Mesenchymal stem cell (in vitro differentiated cells and primary cell): Measurements from ENCODE around the gene RTEL1.
A peak's percentile ranks its signal among the peaks of the same experiment; 100 is the strongest.
"Not testable (repeated sequence)": the region's sequence is repeated elsewhere in the genome, so short reads cannot be mapped to it uniquely, and the experiment has no call there.

Source experiments
- DNase-seq: peaks from one replicate; pipeline ENCODE4 v3.0.0-alpha.2; 2013
- H2AFZ ChIP-seq: one replicate; pipeline ENCODE4 v1.6.1; 2013; ENCODE audit warnings: low read depth, mild to moderate bottlenecking, control low read depth, inconsistent platforms, low read length, moderate library complexity
- H2AK5ac ChIP-seq: 2 replicates; pipeline ENCODE4 v1.6.1; 2013; ENCODE audit warnings: low read length, moderate library complexity, mild to moderate bottlenecking, inconsistent platforms; ENCODE audit not compliant: severe bottlenecking
- H2BK120ac ChIP-seq: one replicate; pipeline ENCODE4 v1.6.1; 2013; ENCODE audit warnings: low read depth, mild to moderate bottlenecking, inconsistent platforms, low read length, moderate library complexity
- H2BK12ac ChIP-seq, 2 experiments: one replicate each; pipeline ENCODE4 v1.6.1; 2013; ENCODE audit warnings: inconsistent platforms in 2 of 2, low read length in 2 of 2, mild to moderate bottlenecking in 2 of 2, moderate library complexity in 2 of 2, control low read depth in 1 of 2
- H2BK15ac ChIP-seq: one replicate; pipeline ENCODE4 v1.6.1; 2013; ENCODE audit warnings: mild to moderate bottlenecking, low read depth, inconsistent platforms; ENCODE audit not compliant: poor library complexity, severe bottlenecking
- H2BK5ac ChIP-seq: 2 replicates; pipeline ENCODE4 v1.6.1; 2013; ENCODE audit warnings: low read depth, mild to moderate bottlenecking, low read length, control low read depth, inconsistent platforms; ENCODE audit not compliant: poor library complexity, severe bottlenecking
- H3K14ac ChIP-seq, 2 experiments: one replicate each; pipeline ENCODE4 v1.6.1; 2013; ENCODE audit warnings: inconsistent platforms in 2 of 2, low read length in 2 of 2, control low read depth in 1 of 2, mild to moderate bottlenecking in 1 of 2, moderate library complexity in 1 of 2
- H3K18ac ChIP-seq, 2 experiments: one replicate each; pipeline ENCODE4 v1.6.1; 2013; ENCODE audit warnings: inconsistent platforms in 2 of 2, low read length in 2 of 2, control low read depth in 1 of 2, low read depth in 1 of 2, mild to moderate bottlenecking in 1 of 2
- H3K23ac ChIP-seq, 2 experiments: one replicate each; pipeline ENCODE4 v1.6.1; 2013; ENCODE audit warnings: inconsistent platforms in 2 of 2, low read length in 2 of 2, mild to moderate bottlenecking in 2 of 2, moderate library complexity in 2 of 2, control low read depth in 1 of 2
- H3K27ac ChIP-seq: 2 replicates; pipeline ENCODE4 v1.5.1; 2013; ENCODE audit warnings: mild to moderate bottlenecking, moderate library complexity, low read length, control low read depth, inconsistent platforms; ENCODE audit not compliant: poor library complexity, severe bottlenecking
- H3K27me3 ChIP-seq, 2 experiments: 2 replicates each; pipeline versions ENCODE4 v1.6.1 to v1.7.0; 2013; ENCODE audit warnings: low read length in 2 of 2, mild to moderate bottlenecking in 2 of 2, moderate library complexity in 2 of 2, control low read depth in 1 of 2, inconsistent platforms in 1 of 2; ENCODE audit not compliant: control insufficient read depth in 1 of 2, insufficient read depth in 1 of 2
- H3K36me3 ChIP-seq, 2 experiments: 2 replicates each; pipeline versions ENCODE4 v1.6.1 to v1.7.0; 2013; ENCODE audit warnings: low read length in 2 of 2, control low read depth in 1 of 2, inconsistent platforms in 1 of 2, low read depth in 1 of 2, mild to moderate bottlenecking in 1 of 2; ENCODE audit not compliant: insufficient read depth in 2 of 2, control insufficient read depth in 1 of 2
- H3K4ac ChIP-seq, 2 experiments: one replicate each; pipeline ENCODE4 v1.6.1; 2013; ENCODE audit warnings: inconsistent platforms in 2 of 2, low read length in 2 of 2, mild to moderate bottlenecking in 2 of 2, moderate library complexity in 2 of 2, control low read depth in 1 of 2, low read depth in 1 of 2
- H3K4me1 ChIP-seq: 2 replicates; pipeline ENCODE4 v1.6.1; 2013; ENCODE audit warnings: low read depth, low read length, control low read depth; ENCODE audit not compliant: control insufficient read depth, insufficient read depth
- H3K4me2 ChIP-seq: 2 replicates; pipeline ENCODE4 v1.6.1; 2013; ENCODE audit warnings: low read length, mild to moderate bottlenecking, inconsistent platforms; ENCODE audit not compliant: poor library complexity, severe bottlenecking
- H3K4me3 ChIP-seq, 2 experiments: 2 replicates each; pipeline versions ENCODE4 v1.5.1 to v1.7.0; 2013; ENCODE audit warnings: low read length in 2 of 2, mild to moderate bottlenecking in 2 of 2, control low read depth in 1 of 2, low read depth in 1 of 2; ENCODE audit not compliant: insufficient read depth in 1 of 2
- H3K79me1 ChIP-seq: replicated peaks from 2 replicates; pipeline ENCODE4 v1.6.1; 2013; ENCODE audit warnings: mild to moderate bottlenecking, control low read depth, low read length, inconsistent platforms; ENCODE audit not compliant: poor library complexity, severe bottlenecking
- H3K9ac ChIP-seq: 2 replicates; pipeline ENCODE4 v1.7.0; 2013; ENCODE audit warnings: mild to moderate bottlenecking, low read length, moderate library complexity
- H3K9me3 ChIP-seq: 2 replicates; pipeline ENCODE4 v1.7.0; 2013; ENCODE audit warnings: mild to moderate bottlenecking, low read length; ENCODE audit not compliant: control insufficient read depth
- H4K8ac ChIP-seq: one replicate; pipeline ENCODE4 v1.6.1; 2013; ENCODE audit warnings: inconsistent platforms, mild to moderate bottlenecking, low read length, moderate library complexity
- H4K91ac ChIP-seq: one replicate; pipeline ENCODE4 v1.6.1; 2013; ENCODE audit warnings: mild to moderate bottlenecking, low read length, inconsistent platforms
- WGBS: methylation state at CpG from one replicate; pipeline ENCODE4 v1.1.7; 2013; ENCODE audit warnings: mixed read lengths; 5-methylcytosine and 5-hydroxymethylcytosine counted together

The RTEL1 gene

DNA sequence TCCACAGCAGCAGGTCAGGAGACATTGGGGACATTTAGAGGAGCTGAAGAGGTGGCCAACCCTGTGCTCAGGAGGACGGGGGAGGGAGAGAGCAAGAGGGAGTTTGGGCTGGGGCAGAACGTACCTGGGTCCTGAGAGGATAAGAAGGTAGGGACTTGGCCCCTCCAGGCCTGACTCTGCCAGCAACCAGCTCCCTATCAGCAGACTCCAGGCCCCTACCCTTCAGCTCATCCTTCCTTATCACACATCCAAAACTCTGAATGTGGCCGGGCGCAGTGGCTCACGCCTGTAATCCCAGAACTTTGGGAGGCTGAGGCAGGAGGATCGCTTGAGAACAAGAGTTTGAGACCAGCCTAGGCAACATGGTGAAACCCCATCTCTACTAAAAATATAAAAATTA, 9.9 kb upstream of the RTEL1 start:
- Histone ChIP-seq H3K4me1 (peaks cover 17% of the 10 kb centered on the region), H2BK15ac (no peak overlapping the region), H3K79me1 (peaks cover 5% of the 10 kb centered on the region), H2BK120ac (no peak overlapping the region), H3K18ac (no peak overlapping the region), H2AFZ (no peak overlapping the region), H2AK5ac (no peak overlapping the region), H3K4ac (no peak overlapping the region), H2BK12ac (no peak overlapping the region), H3K4me2 (no peak overlapping the region), H3K27ac (no peak overlapping the region), H2BK5ac (no peak overlapping the region), H3K9ac (no peak overlapping the region), H3K4me3 (no peak overlapping the region), H3K14ac (no peak overlapping the region), H3K23ac (no peak overlapping the region), H4K91ac (no peak overlapping the region), H3K27me3 (peaks cover 0 to 12% of the 10 kb centered on the region in 2 experiments), H3K9me3 (no peaks in the 10 kb centered on the region), H4K8ac (no peak overlapping the region), H3K36me3 (peaks cover 0 to 12% of the 10 kb centered on the region in 2 experiments)
- DNase-seq = no peak
- 96% methylated on average over 4 of the region's 6 CpGs for WGBS

DNA sequence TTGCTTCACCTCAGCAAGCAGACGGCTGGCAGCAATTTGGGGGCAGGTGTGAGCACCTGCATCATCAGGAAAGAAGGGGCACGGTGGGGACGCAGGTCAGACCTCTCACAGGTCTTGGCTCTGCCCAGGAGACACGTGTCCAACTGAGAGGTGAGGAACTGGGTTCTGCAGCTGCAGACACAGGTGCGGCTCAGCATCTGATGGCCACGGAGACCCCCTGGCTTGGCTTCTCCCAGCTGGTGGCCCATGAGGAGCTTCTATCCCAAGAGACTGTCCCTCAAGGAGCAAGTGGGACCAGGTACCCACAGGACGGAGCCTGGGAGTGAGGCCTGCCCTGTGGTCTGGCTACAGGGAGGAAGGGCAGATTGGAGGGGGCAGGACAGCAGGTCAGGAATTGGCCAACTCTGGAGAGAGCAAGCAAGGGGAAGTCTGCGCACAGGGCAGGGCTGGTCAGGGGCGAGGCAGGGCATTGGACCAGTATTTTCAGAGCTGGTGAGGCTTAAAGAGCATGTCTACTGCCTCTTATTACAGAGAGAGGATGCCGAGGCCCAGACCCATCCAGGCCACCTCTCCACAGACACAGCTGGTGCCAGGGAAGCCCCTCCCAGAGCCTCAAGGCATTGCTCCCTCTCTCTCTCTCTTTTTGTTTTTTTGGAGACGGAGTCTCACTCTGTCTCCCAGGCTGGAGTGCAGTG, 9.1 kb upstream of the RTEL1 start:
- WGBS = 85% methylated on average over 11 of the region's 11 CpGs
- H3K14ac ChIP-seq = no peak overlapping the region
- no peak for DNase-seq
- no peak overlapping the region for H3K9ac ChIP-seq
- H2BK12ac ChIP-seq = no peak overlapping the region
- peaks cover 0 to 6% of the 10 kb centered on the region in 2 experiments for H3K36me3 ChIP-seq
- H2BK15ac ChIP-seq = no peak overlapping the region
- H3K23ac ChIP-seq = no peak overlapping the region
- no peak overlapping the region for H4K8ac ChIP-seq
- H2AK5ac ChIP-seq = no peak overlapping the region
- H3K4me1 ChIP-seq = peaks cover 22% of the 10 kb centered on the region
- H3K4me3 ChIP-seq = no peak overlapping the region
- no peak overlapping the region for H3K4ac ChIP-seq
- H3K18ac ChIP-seq = no peak overlapping the region
- no peak overlapping the region for H2BK120ac ChIP-seq
- peaks cover 3% of the 10 kb centered on the region for H3K79me1 ChIP-seq
- H3K27me3 ChIP-seq = peaks cover 0 to 12% of the 10 kb centered on the region in 2 experiments
- no peaks in the 10 kb centered on the region for H3K9me3 ChIP-seq
- no peak overlapping the region for H3K4me2 ChIP-seq
- no peak overlapping the region for H4K91ac ChIP-seq
- no peak overlapping the region for H2AFZ ChIP-seq
- no peak overlapping the region for H2BK5ac ChIP-seq
- H3K27ac ChIP-seq = no peak overlapping the region

GRCh38 chr20:63650486-63650885, 7.6 kb upstream of the RTEL1 start:
- not testable (repeated sequence) for H3K23ac ChIP-seq, H3K79me1 ChIP-seq, H3K27ac ChIP-seq, H2BK5ac ChIP-seq, H3K4me2 ChIP-seq, H2AK5ac ChIP-seq, H3K9me3 ChIP-seq, H4K8ac ChIP-seq, H3K4me3 ChIP-seq, H2BK15ac ChIP-seq, DNase-seq, H3K14ac ChIP-seq, H3K4ac ChIP-seq, H3K9ac ChIP-seq, H2BK120ac ChIP-seq, H4K91ac ChIP-seq, H2AFZ ChIP-seq, H3K18ac ChIP-seq, H3K36me3 ChIP-seq, H2BK12ac ChIP-seq
- Histone ChIP-seq H3K4me1 (peaks cover 25% of the 10 kb centered on the region), H3K27me3 (peaks cover 0 to 19% of the 10 kb centered on the region in 2 experiments)
- WGBS = 91% methylated on average over 9 of the region's 25 CpGs

DNA sequence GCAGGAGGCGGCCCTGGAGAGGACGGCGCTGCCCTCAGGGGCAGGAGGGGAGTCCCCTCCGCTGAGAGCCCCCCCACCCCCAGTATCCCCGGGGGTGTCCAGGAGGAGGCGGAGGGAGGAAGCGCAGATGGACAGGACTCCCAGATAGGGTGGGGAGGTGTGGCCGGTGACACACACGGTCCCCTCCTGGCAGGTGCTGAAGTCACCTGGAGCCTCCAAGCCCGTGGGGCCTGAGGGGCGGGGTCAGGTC, 6.2 kb upstream of the RTEL1 start:
- Histone ChIP-seq H2AFZ (no peak overlapping the region), H3K4me1 (peaks cover 25% of the 10 kb centered on the region), H2AK5ac (no peak overlapping the region), H4K8ac (no peak overlapping the region), H3K36me3 (peaks cover 0 to 4% of the 10 kb centered on the region in 2 experiments), H3K23ac (no peak overlapping the region), H2BK15ac (no peak overlapping the region), H2BK120ac (no peak overlapping the region), H3K9ac (no peak overlapping the region), H3K4me3 (peak overlapping the region; percentile 69), H3K4me2 (peak overlapping the region; percentile 52), H2BK5ac (no peak overlapping the region), H3K4ac (no peak overlapping the region), H3K27me3 (peaks cover 0 to 19% of the 10 kb centered on the region in 2 experiments), H3K14ac (no peak overlapping the region), H3K18ac (no peak overlapping the region), H3K79me1 (peaks cover 3% of the 10 kb centered on the region), H2BK12ac (no peak overlapping the region), H4K91ac (no peak overlapping the region), H3K27ac (no peak overlapping the region), H3K9me3 (no peaks in the 10 kb centered on the region)
- no peak for DNase-seq
- WGBS = 10% methylated on average over 8 of the region's 11 CpGs
